Muscle layer of duodenum (tissue), 2 donors: ENCODE results near the gene PHGDH.

Experiments used
- H3K27ac ChIP-seq: one replicate; pipeline ENCODE4 v1.7.0; 2013; ENCODE audit warnings: mild to moderate bottlenecking, low read length
- H3K27me3 ChIP-seq: one replicate; pipeline ENCODE4 v1.7.0; 2013; ENCODE audit warnings: low read depth, mild to moderate bottlenecking, control low read depth, low read length
- H3K36me3 ChIP-seq, 2 donors: one replicate each; pipeline ENCODE4 v1.7.0; 2013; ENCODE audit warnings: low read length in 2 of 2, control low read depth in 1 of 2, mild to moderate bottlenecking in 1 of 2; ENCODE audit not compliant: insufficient read depth in 2 of 2, control insufficient read depth in 1 of 2
- H3K4me1 ChIP-seq, 2 donors: one replicate each; pipeline ENCODE4 v1.7.0; 2013; ENCODE audit warnings: low read length in 2 of 2, mild to moderate bottlenecking in 2 of 2, control low read depth in 1 of 2, moderate library complexity in 1 of 2; ENCODE audit not compliant: insufficient read depth in 2 of 2, control insufficient read depth in 1 of 2
- H3K4me3 ChIP-seq, 2 donors: one replicate each; pipeline ENCODE4 v1.7.0; 2013; ENCODE audit warnings: low read length in 2 of 2, low read depth in 1 of 2, mild to moderate bottlenecking in 1 of 2
- H3K9me3 ChIP-seq, 2 donors: one replicate each; pipeline ENCODE4 v1.7.0; 2013; ENCODE audit warnings: low read length in 2 of 2, control low read depth in 1 of 2, mild to moderate bottlenecking in 1 of 2; ENCODE audit not compliant: control insufficient read depth in 1 of 2
- donor health status: healthy.

PHGDH gene

GRCh38 chr1:119768778-119769177 lies 57.0 kb downstream of the PHGDH start, which contains the start of gene HMGCS2:
Gene HMGCS2, minus strand, starts transcription at chr1:119768905. Its CDS starts 61 bp downstream, at chr1:119768844.
- peaks cover 0 to 6% of the 10 kb centered on the region in 2 donors for H3K9me3 ChIP-seq
- H3K27me3 ChIP-seq = no peaks in the 10 kb centered on the region
- peak within 1 kb of the TSS in 1 of 2 donors; percentile 49 for H3K4me3 ChIP-seq
- H3K27ac ChIP-seq = peak within 1 kb of the TSS; percentile 17
- H3K36me3 ChIP-seq = no peaks in the 10 kb centered on the region
- peaks cover 0 to 21% of the 10 kb centered on the region in 2 donors for H3K4me1 ChIP-seq

- H3K4me1 ChIP-seq = peaks cover 4 to 27% of the 10 kb centered on the region in 2 donors
- no peak overlapping the region for H3K4me3 ChIP-seq
- H3K9me3 ChIP-seq = no peaks in the 10 kb centered on the region
- H3K36me3 ChIP-seq = no peaks in the 10 kb centered on the region
- H3K27ac ChIP-seq = no peak overlapping the region
- no peaks in the 10 kb centered on the region for H3K27me3 ChIP-seq
Measured at GRCh38 chr1:119771016-119771415, 59.3 kb downstream of the PHGDH start.

- H3K4me3 ChIP-seq = no peak overlapping the region
- H3K27me3 ChIP-seq = no peaks in the 10 kb centered on the region
- H3K27ac ChIP-seq = no peak overlapping the region
- H3K9me3 ChIP-seq = no peaks in the 10 kb centered on the region
- H3K36me3 ChIP-seq = no peaks in the 10 kb centered on the region
- H3K4me1 ChIP-seq = peaks cover 4 to 19% of the 10 kb centered on the region in 2 donors
Measured at GRCh38 chr1:119771770-119772169, 60.0 kb downstream of the PHGDH start.

GRCh38 chr1:119772298-119772697 lies 60.6 kb downstream of the PHGDH start:
- no peaks in the 10 kb centered on the region for H3K36me3 ChIP-seq
- no peak overlapping the region for H3K27ac ChIP-seq
- no peak overlapping the region for H3K4me3 ChIP-seq
- no peaks in the 10 kb centered on the region for H3K27me3 ChIP-seq
- peaks cover 4 to 14% of the 10 kb centered on the region in 2 donors for H3K4me1 ChIP-seq
- no peaks in the 10 kb centered on the region for H3K9me3 ChIP-seq

GRCh38 chr1:119773711-119774241 lies 62.0 kb downstream of the PHGDH start:
- peak overlapping the region; percentile 25 for H3K27ac ChIP-seq
- no peaks in the 10 kb centered on the region for H3K36me3 ChIP-seq
- peaks cover 4 to 13% of the 10 kb centered on the region in 2 donors for H3K4me1 ChIP-seq
- no peak overlapping the region for H3K4me3 ChIP-seq
- no peaks in the 10 kb centered on the region for H3K9me3 ChIP-seq
- no peaks in the 10 kb centered on the region for H3K27me3 ChIP-seq

- Histone ChIP-seq H3K27me3 (no peaks in the 10 kb centered on the region), H3K36me3 (no peaks in the 10 kb centered on the region), H3K9me3 (no peaks in the 10 kb centered on the region), H3K27ac (peak overlapping the region; percentile 32), H3K4me1 (peaks cover 4 to 8% of the 10 kb centered on the region in 2 donors), H3K4me3 (no peak overlapping the region)
Measured at GRCh38 chr1:119774746-119775490, 63.2 kb downstream of the PHGDH start.

- Histone ChIP-seq H3K27me3 (no peaks in the 10 kb centered on the region), H3K9me3 (no peaks in the 10 kb centered on the region), H3K36me3 (no peaks in the 10 kb centered on the region), H3K4me1 (peaks cover 8 to 14% of the 10 kb centered on the region in 2 donors), H3K27ac (no peak overlapping the region), H3K4me3 (no peak overlapping the region)
Measured at GRCh38 chr1:119778359-119778758, 66.6 kb downstream of the PHGDH start.

GRCh38 chr1:119778886-119779560 lies 67.3 kb downstream of the PHGDH start:
- H3K4me1 ChIP-seq = peaks cover 5 to 14% of the 10 kb centered on the region in 2 donors
- H3K4me3 ChIP-seq = no peak overlapping the region
- peak overlapping the region; percentile 10 for H3K27ac ChIP-seq
- no peaks in the 10 kb centered on the region for H3K27me3 ChIP-seq
- H3K9me3 ChIP-seq = no peaks in the 10 kb centered on the region
- no peaks in the 10 kb centered on the region for H3K36me3 ChIP-seq

GRCh38 chr1:119779869-119780356 lies 68.2 kb downstream of the PHGDH start:
- Histone ChIP-seq H3K27ac (peak overlapping the region; percentile 10), H3K27me3 (no peaks in the 10 kb centered on the region)

GRCh38 chr1:119781434-119782210 lies 69.9 kb downstream of the PHGDH start:
- Histone ChIP-seq H3K27ac (no peak overlapping the region), H3K36me3 (no peaks in the 10 kb centered on the region), H3K9me3 (no peaks in the 10 kb centered on the region), H3K4me3 (no peak overlapping the region), H3K27me3 (no peaks in the 10 kb centered on the region), H3K4me1 (peaks cover 0 to 10% of the 10 kb centered on the region in 2 donors)

More at GRCh38 chr1:119779869-119780356, 68.2 kb downstream of the PHGDH start:
- Histone ChIP-seq H3K4me1 (peaks cover 0 to 10% of the 10 kb centered on the region in 2 donors), H3K9me3 (no peaks in the 10 kb centered on the region), H3K36me3 (no peaks in the 10 kb centered on the region), H3K4me3 (peak overlapping the region in 1 of 2 donors; percentile 47)
